Adipocyte (in vitro differentiated cells): ENCODE measurements around the gene SIK3.
A peak's percentile ranks its signal among the peaks of the same experiment; 100 is the strongest.

Experiments used
- DNase-seq: peaks from one replicate; pipeline ENCODE4 v3.0.0-alpha.2; 2015; ENCODE audit warnings: low read depth
- H3K27me3 ChIP-seq: replicated peaks from 2 replicates; pipeline ENCODE4 v1.7.0; 2013; ENCODE audit warnings: mild to moderate bottlenecking, low read length, moderate library complexity; ENCODE audit not compliant: control insufficient read depth, insufficient read depth
- H3K36me3 ChIP-seq: 2 replicates; pipeline ENCODE4 v1.7.0; 2013; ENCODE audit warnings: low read length, mild to moderate bottlenecking, moderate library complexity; ENCODE audit not compliant: control insufficient read depth, insufficient read depth, severe bottlenecking
- H3K4me1 ChIP-seq: 2 replicates; pipeline ENCODE4 v1.7.0; 2013; ENCODE audit warnings: mild to moderate bottlenecking, low read length, moderate library complexity; ENCODE audit not compliant: control insufficient read depth, insufficient read depth
- H3K4me3 ChIP-seq: 2 replicates; pipeline ENCODE4 v1.7.0; 2013; ENCODE audit warnings: mild to moderate bottlenecking, low read length, moderate library complexity
- H3K9ac ChIP-seq: 2 replicates; pipeline ENCODE4 v1.7.0; 2013; ENCODE audit warnings: mild to moderate bottlenecking, low read length, moderate library complexity
- H3K9me3 ChIP-seq: 2 replicates; pipeline ENCODE4 v1.7.0; 2013; ENCODE audit warnings: mild to moderate bottlenecking, low read length, moderate library complexity; ENCODE audit not compliant: control insufficient read depth

The SIK3 gene

DNA sequence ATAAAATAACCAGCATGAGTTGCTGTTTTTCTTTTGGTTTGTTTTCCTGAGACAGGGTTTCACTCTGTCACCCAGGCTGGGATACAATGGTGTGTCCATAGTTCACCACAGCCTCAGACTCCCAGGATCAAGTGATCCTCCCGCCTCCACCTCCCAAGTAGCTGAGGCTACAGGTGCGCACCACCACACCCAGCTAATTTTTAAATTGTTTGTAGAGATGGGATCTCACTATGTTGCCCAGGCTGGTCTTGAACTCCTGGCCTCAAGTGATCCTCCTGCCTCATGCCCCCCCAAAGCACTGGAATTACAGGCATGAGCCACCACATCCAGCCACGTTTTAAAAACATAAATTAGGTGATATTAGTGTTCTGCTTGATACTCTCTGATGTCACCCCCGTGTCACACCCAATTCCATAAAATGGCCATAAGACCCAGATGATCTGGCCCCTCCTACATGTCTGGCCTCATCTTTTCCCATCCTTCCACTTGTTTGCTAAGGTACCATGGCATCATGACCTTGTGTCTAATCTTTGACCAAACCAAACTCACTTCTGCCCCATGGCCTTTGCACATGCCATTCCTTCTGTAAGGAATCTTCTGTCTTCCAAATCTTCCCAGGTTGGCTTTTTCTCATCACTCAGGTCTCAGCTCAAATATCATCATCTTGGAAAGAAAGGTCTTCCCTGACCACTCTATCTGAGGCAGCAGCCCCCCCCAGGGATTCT, 6.3 kb downstream of the SIK3 start:
- H3K4me1 ChIP-seq = peaks cover 26% of the 10 kb centered on the region
- no peaks in the 10 kb centered on the region for H3K36me3 ChIP-seq
- H3K27me3 ChIP-seq = no peaks in the 10 kb centered on the region
- no peak overlapping the region for H3K9ac ChIP-seq
- no peak overlapping the region for H3K4me3 ChIP-seq
- H3K9me3 ChIP-seq = no peaks in the 10 kb centered on the region
- DNase-seq = no peak

DNA sequence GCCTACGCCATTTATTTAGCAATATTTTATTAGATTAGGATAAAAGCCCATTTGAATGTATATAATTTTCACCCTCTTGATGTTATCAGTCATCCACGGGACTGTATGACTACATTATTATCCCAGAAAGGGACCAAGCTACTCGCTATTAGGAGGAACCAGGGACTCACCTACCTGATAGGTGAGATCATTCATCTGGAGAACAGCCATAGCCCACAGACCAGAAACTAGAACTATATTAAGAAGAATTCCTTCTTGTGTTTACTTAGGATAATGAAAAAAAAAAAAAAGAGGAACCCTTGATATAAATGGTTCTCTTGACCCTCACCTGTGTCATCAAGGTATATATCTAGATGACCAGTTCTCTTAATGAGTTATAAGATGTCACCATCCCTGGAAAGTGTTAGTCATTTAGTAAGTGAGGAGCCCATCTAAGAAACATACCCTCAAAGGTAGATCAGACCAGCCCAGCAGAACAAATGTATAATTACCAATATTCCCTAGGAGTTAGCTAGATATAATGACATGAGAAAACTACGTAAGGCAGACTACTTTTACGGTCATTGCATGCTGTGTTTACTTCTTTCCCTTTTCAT, 8.0 kb downstream of the SIK3 start:
- H3K4me3 ChIP-seq = no peak overlapping the region
- DNase-seq = no peak
- H3K27me3 ChIP-seq = no peaks in the 10 kb centered on the region
- H3K9ac ChIP-seq = no peak overlapping the region
- H3K4me1 ChIP-seq = peaks cover 12% of the 10 kb centered on the region
- no peaks in the 10 kb centered on the region for H3K36me3 ChIP-seq
- H3K9me3 ChIP-seq = no peaks in the 10 kb centered on the region

DNA sequence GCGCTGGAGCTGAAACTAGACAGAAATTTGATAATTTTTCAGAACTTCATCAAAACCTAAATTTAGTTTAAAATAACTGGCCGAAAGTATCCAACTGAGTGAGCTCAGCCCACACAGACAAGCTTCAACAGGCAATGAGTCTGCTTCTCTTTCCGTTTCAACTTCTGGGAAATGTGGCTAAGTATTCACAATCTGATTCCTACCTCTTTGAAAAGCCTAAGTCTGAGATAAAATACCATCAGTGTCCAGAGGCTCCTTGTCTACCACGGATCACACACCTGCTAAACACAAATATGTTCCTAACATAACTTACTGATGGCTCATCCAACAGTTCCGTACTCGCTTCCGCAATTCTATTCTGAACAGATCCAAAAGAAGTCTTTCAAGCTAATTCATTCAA, 8.5 kb downstream of the SIK3 start:
- H3K9ac ChIP-seq = no peak overlapping the region
- DNase-seq = no peak
- H3K36me3 ChIP-seq = no peaks in the 10 kb centered on the region
- no peaks in the 10 kb centered on the region for H3K27me3 ChIP-seq
- H3K4me1 ChIP-seq = peaks cover 12% of the 10 kb centered on the region
- no peaks in the 10 kb centered on the region for H3K9me3 ChIP-seq
- no peak overlapping the region for H3K4me3 ChIP-seq

DNA sequence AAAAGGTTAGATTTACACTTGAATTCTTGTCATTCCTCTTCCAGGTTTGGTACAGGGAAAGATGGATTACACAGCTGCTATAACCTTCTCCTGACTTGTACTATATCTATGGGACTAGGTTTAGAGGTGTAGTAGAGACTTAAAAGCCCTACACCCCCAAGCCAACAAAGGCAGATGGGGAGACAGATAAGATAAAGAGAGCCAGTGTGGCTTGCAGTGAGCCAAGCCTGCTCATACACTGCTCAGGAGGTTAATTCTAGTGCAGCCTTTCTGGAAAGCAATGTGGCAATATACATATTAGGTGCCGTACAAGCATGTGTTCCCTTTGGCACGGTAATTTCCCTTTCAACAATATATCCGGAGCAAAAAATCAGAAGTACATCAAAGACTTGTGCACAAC, 10.8 kb downstream of the SIK3 start:
- H3K4me3 ChIP-seq = no peak overlapping the region
- peaks cover 27% of the 10 kb centered on the region for H3K4me1 ChIP-seq
- H3K27me3 ChIP-seq = no peaks in the 10 kb centered on the region
- H3K9me3 ChIP-seq = no peaks in the 10 kb centered on the region
- no peak for DNase-seq
- H3K36me3 ChIP-seq = no peaks in the 10 kb centered on the region
- H3K9ac ChIP-seq = no peak overlapping the region

DNA sequence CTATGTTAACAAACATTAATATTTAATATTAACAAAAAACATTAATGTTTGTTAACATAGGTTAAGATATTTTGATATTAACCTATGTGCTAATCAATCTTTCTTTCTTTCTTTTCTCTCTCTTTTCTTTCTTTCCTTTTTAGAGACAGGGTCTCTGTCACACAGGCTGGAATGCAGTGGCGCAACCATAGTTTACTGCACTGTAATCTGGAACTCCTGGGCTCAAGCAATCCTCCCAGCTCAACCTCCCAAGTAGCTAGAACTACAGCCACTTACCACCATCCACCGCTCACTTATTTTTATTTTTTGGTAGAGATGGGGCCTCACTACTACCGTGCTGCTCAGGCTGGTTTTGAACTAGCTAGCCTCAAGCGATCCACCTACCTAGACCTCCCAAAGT, 13.2 kb downstream of the SIK3 start:
- no peak overlapping the region for H3K9ac ChIP-seq
- H3K36me3 ChIP-seq = no peaks in the 10 kb centered on the region
- H3K4me1 ChIP-seq = peaks cover 28% of the 10 kb centered on the region
- peak; percentile 39 for DNase-seq
- H3K9me3 ChIP-seq = no peaks in the 10 kb centered on the region
- no peaks in the 10 kb centered on the region for H3K27me3 ChIP-seq
- H3K4me3 ChIP-seq = no peak overlapping the region

DNA sequence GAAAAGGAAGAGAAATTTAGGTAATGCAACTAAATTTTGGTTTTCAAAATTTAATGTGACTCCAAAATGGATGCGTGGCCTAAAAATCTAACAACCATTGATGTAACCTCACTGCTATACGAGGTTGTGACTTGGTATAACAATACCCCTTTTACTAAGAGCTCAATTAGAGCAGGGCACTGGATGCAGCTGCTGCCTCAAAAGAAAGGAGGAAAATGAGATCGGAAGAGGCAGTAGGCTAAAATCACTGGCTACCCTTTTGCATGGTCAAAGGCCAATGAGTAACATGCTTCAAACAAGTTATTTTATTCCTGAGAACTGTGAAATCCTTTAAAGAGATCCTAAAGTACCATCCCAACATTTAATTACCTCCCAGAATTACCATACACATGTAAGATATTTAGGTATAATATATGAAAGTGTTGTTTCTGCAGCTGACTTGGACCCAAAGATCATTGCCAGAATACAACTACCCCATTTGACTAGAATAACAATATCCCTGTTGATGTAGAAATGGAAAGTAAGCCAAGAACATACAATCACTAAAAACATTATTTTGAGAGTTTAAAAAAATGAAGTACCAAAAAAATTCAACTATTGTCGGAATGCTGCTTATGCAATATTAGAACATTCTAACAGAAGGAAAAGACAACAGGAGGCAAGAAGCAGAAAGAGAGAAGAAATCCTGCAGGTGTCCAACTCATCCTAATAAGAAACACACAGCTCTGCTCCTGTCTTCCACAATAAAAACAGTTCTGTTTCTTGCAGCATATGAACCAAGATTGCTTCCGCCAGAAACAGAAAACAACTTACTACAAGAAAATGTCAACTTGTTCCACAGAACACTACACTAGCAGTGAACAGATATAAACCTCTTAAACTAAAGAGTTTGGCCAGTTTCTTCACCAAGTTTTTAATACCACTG, 15.0 kb downstream of the SIK3 start:
- Histone ChIP-seq H3K4me1 (peaks cover 31% of the 10 kb centered on the region), H3K36me3 (no peaks in the 10 kb centered on the region), H3K4me3 (peak overlapping the region; percentile 23), H3K27me3 (no peaks in the 10 kb centered on the region), H3K9ac (no peak overlapping the region), H3K9me3 (no peaks in the 10 kb centered on the region)
- peak; percentile 55 for DNase-seq

DNA sequence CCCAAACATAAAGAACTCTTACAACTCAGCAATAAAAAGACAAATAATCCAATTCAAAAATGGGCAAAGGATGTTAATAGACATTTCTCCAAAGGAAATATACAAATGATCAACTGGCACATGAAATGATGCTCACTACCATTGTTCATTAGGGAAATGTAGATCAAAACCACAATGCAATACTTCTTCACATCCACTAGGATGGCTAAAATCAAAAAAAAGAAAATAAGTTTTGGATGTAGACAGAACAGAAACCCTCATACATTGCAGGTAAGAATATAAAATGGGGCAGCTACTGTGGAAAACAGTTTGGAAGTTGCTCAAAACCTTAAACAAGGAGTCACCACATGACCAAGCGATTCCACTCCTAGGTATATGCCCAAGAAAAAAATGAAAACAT, 16.3 kb downstream of the SIK3 start:
- Histone ChIP-seq H3K9me3 (no peaks in the 10 kb centered on the region), H3K4me3 (no peak overlapping the region), H3K36me3 (no peaks in the 10 kb centered on the region), H3K9ac (no peak overlapping the region), H3K27me3 (no peaks in the 10 kb centered on the region), H3K4me1 (peaks cover 45% of the 10 kb centered on the region)
- DNase-seq = no peak

DNA sequence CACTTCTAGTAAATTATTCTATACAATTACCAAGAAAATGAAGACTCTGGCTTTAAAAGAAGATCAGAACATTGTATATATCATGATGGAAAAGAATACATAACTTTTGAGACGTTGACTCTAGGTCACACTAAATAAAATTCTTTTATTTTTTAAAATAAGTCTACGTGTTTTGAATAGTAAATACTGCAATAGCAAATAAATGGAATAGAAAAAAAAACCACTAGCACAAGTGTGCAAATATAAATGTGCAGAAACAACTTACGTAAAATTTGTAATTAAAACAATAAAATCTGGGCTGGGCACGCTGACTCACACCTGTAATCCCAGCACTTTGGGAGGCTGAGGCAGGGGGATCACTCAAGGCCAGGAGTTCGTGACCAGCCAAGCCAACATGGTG, 17.9 kb downstream of the SIK3 start:
- H3K36me3 ChIP-seq = no peaks in the 10 kb centered on the region
- no peaks in the 10 kb centered on the region for H3K27me3 ChIP-seq
- DNase-seq = no peak
- H3K4me1 ChIP-seq = peaks cover 47% of the 10 kb centered on the region
- H3K9ac ChIP-seq = no peak overlapping the region
- no peaks in the 10 kb centered on the region for H3K9me3 ChIP-seq
- H3K4me3 ChIP-seq = no peak overlapping the region

DNA sequence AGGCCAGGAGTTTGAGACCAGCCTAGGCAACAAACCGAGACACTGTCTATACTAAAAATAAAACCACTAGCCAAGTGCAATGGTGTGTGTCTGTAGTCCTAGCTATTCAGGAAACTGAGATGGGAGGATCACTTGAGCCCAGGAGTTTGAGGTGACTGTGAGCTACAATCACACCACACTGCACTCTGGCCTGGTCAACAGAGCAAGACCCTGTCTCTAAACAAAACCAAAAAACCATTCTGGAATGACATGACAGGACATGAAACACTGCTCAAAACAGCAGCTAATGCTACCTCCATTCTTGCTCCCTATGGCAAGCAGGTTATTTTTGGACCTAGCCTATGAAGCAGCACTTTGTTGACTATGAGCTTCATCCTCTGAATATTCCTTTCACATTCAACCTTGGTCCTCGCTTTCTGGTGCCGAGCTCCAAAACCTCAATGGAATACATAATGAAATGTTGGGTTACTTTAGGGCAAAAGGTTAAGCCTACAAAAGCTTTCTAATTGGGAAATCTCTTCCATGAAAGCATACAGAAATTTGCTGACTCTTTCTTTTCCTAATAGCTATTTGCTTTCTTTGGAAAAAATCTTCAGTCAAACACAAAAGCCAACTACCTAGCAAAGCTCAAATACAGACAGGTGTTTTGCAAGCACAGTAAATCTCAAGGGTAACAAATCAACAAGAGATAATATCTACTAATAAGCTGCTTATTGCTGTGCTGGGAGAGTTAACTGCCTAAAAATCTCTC, 21.1 kb downstream of the SIK3 start:
- H3K9ac ChIP-seq = no peak overlapping the region
- H3K36me3 ChIP-seq = no peaks in the 10 kb centered on the region
- H3K9me3 ChIP-seq = no peaks in the 10 kb centered on the region
- peak overlapping the region; percentile 31 for H3K4me3 ChIP-seq
- no peaks in the 10 kb centered on the region for H3K27me3 ChIP-seq
- peaks cover 40% of the 10 kb centered on the region for H3K4me1 ChIP-seq
- DNase-seq = no peak

DNA sequence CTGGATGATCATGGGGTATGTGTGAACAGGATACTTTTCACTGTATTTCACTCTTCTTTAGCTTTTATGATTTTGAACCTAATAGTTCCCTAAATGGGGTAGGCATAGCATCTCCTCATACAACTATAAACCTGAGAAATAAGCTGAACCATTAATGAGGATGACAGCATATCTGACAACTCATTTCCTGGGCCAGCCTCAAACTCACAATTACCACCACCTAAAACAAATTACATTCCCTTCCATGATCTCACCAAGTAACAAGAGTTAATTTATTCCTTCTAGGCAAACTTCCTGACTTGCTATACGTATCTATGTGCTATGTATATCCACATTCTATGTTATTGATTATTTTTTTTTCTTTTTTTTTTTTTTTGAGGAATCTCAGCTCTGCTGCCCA, 23.0 kb downstream of the SIK3 start:
- no peak overlapping the region for H3K4me3 ChIP-seq
- H3K27me3 ChIP-seq = no peaks in the 10 kb centered on the region
- H3K4me1 ChIP-seq = peaks cover 56% of the 10 kb centered on the region
- H3K9me3 ChIP-seq = no peaks in the 10 kb centered on the region
- no peak overlapping the region for H3K9ac ChIP-seq
- H3K36me3 ChIP-seq = no peaks in the 10 kb centered on the region
- DNase-seq = no peak

DNA sequence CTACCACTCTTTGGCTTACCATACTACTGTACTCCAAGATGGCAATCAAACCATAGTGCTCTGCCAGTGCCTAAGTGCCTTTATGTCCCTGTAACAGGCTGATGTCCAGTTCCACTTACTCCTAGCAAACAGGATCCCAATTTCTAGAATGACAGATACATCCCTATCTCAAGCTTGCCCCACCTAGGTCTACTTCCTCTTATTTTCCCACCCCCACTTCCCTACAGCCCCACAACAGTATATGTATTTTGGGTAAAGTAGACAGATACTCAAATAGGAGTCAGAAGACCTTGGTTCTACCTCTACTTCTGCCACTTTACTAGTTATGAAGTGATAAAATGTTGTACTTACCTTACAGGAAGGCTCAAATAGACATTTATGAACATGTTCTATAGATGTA, 24.1 kb downstream of the SIK3 start:
- H3K9ac ChIP-seq = no peak overlapping the region
- H3K9me3 ChIP-seq = no peaks in the 10 kb centered on the region
- H3K4me3 ChIP-seq = no peak overlapping the region
- H3K27me3 ChIP-seq = no peaks in the 10 kb centered on the region
- DNase-seq = no peak
- peaks cover 62% of the 10 kb centered on the region for H3K4me1 ChIP-seq
- no peaks in the 10 kb centered on the region for H3K36me3 ChIP-seq
